SJSA1 (cell line): ENCODE data around the gene KIF6. TPM values are rescaled to one million over a fixed set of nuclear protein-coding genes. Genes with fewer than 3 reads are reported as not detected.

Experiments
- DNase-seq, 2 experiments: peaks; one replicate each; pipeline ENCODE4 v3.0.0-alpha.2; 2015 to 2020; ENCODE audit warnings: low spot score in 2 of 2, low read depth in 1 of 2
- H3K27ac ChIP-seq: fragments of 250-450 bp; sonication (Bioruptor Pico); 2 replicates; pipeline ENCODE4 v1.5.1; 2020; ENCODE audit warnings: mild to moderate bottlenecking, moderate library complexity
- H3K27me3 ChIP-seq: fragments of 250-450 bp; sonication (Bioruptor Pico); replicated peaks from 2 replicates; pipeline ENCODE4 v1.5.1; 2020; ENCODE audit warnings: mild to moderate bottlenecking, moderate library complexity
- H3K36me3 ChIP-seq: fragments of 250-450 bp; sonication (Bioruptor Pico); 2 replicates; pipeline ENCODE4 v1.5.1; 2020; ENCODE audit warnings: mild to moderate bottlenecking
- H3K4me1 ChIP-seq: fragments of 250-450 bp; sonication (Bioruptor Pico); replicated peaks from 2 replicates; pipeline ENCODE4 v1.6.1; 2021; ENCODE audit warnings: mild to moderate bottlenecking
- H3K4me3 ChIP-seq: fragments of 250-450 bp; sonication (Bioruptor Pico); 2 replicates; pipeline ENCODE4 v1.5.1; 2020; ENCODE audit warnings: mild to moderate bottlenecking
- H3K9me3 ChIP-seq: fragments of 250-450 bp; sonication (Bioruptor Pico); replicated peaks from 2 replicates; pipeline ENCODE4 v1.5.1; 2020; ENCODE audit warnings: mild to moderate bottlenecking
- total RNA-seq: library from RNA; depleted of rRNA; stranded (reverse); fragments of >200 nt; shearing (Covaris generic); gene quantifications from 2 replicates; pipeline ENCODE4 v1.2.3, GENCODE V29; 2014

The KIF6 gene
- total RNA-seq, 1 experiment from 2014 or later: not detected

- Histone ChIP-seq H3K4me3 (no peak overlapping the region), H3K4me1 (no peaks in the 10 kb centered on the region), H3K36me3 (no peaks in the 10 kb centered on the region), H3K27ac (no peak overlapping the region), H3K27me3 (no peaks in the 10 kb centered on the region), H3K9me3 (no peaks in the 10 kb centered on the region)
- DNase-seq: no peak
These were observed 325.2 kb downstream of the KIF6 start for GRCh38 chr6:39400026-39400425.

- no peak overlapping the region for H3K27ac ChIP-seq
- H3K4me3 ChIP-seq: no peak overlapping the region
- H3K9me3 ChIP-seq: no peaks in the 10 kb centered on the region
- no peaks in the 10 kb centered on the region for H3K27me3 ChIP-seq
- DNase-seq: no peak
- no peaks in the 10 kb centered on the region for H3K4me1 ChIP-seq
- no peaks in the 10 kb centered on the region for H3K36me3 ChIP-seq
These were observed 328.4 kb downstream of the KIF6 start for GRCh38 chr6:39396854-39397253.

GRCh38 chr6:39393075-39393474, 332.1 kb downstream of the KIF6 start:
- no peaks in the 10 kb centered on the region for H3K9me3 ChIP-seq

GRCh38 chr6:39391182-39391581, 334.0 kb downstream of the KIF6 start:
- Histone ChIP-seq H3K27ac (no peak overlapping the region), H3K4me3 (no peak overlapping the region), H3K27me3 (no peaks in the 10 kb centered on the region), H3K4me1 (no peaks in the 10 kb centered on the region), H3K9me3 (no peaks in the 10 kb centered on the region), H3K36me3 (no peaks in the 10 kb centered on the region)
- no peak for DNase-seq

More at GRCh38 chr6:39393075-39393474, 332.1 kb downstream of the KIF6 start:
- DNase-seq: no peak
- H3K27ac ChIP-seq: no peak overlapping the region
- no peak overlapping the region for H3K4me3 ChIP-seq
- no peaks in the 10 kb centered on the region for H3K36me3 ChIP-seq
- no peaks in the 10 kb centered on the region for H3K4me1 ChIP-seq
- H3K27me3 ChIP-seq: no peaks in the 10 kb centered on the region

GRCh38 chr6:39389484-39389767, 335.8 kb downstream of the KIF6 start:
- no peak overlapping the region for H3K27ac ChIP-seq
- DNase-seq: no peak
- no peaks in the 10 kb centered on the region for H3K4me1 ChIP-seq

GRCh38 chr6:39388606-39389483, 336.4 kb downstream of the KIF6 start:
- Histone ChIP-seq H3K36me3 (no peaks in the 10 kb centered on the region), H3K9me3 (no peaks in the 10 kb centered on the region), H3K4me3 (no peak overlapping the region), H3K27ac (no peak overlapping the region), H3K4me1 (no peaks in the 10 kb centered on the region), H3K27me3 (no peaks in the 10 kb centered on the region; the same call in 1 of the 2 replicates)
- DNase-seq: no peak

More at GRCh38 chr6:39389484-39389767, 335.8 kb downstream of the KIF6 start:
- no peaks in the 10 kb centered on the region for H3K36me3 ChIP-seq
- no peaks in the 10 kb centered on the region for H3K9me3 ChIP-seq
- H3K27me3 ChIP-seq: no peaks in the 10 kb centered on the region
- no peak overlapping the region for H3K4me3 ChIP-seq

- H3K4me1 ChIP-seq: no peaks in the 10 kb centered on the region
- no peaks in the 10 kb centered on the region; the same call in 1 of the 2 replicates for H3K27me3 ChIP-seq
- no peak overlapping the region for H3K27ac ChIP-seq
- H3K4me3 ChIP-seq: no peak overlapping the region
- no peak for DNase-seq
- no peaks in the 10 kb centered on the region for H3K9me3 ChIP-seq
- no peaks in the 10 kb centered on the region for H3K36me3 ChIP-seq
These were observed 337.4 kb downstream of the KIF6 start for GRCh38 chr6:39387785-39388184.

GRCh38 chr6:39386487-39386886, 338.7 kb downstream of the KIF6 start:
- Histone ChIP-seq H3K27me3 (no peaks in the 10 kb centered on the region; the same call in 1 of the 2 replicates), H3K9me3 (no peaks in the 10 kb centered on the region), H3K27ac (no peak overlapping the region), H3K4me1 (no peaks in the 10 kb centered on the region), H3K36me3 (no peaks in the 10 kb centered on the region), H3K4me3 (no peak overlapping the region)
- DNase-seq: no peak

GRCh38 chr6:39381550-39382140, 343.6 kb downstream of the KIF6 start:
- no peaks in the 10 kb centered on the region for H3K9me3 ChIP-seq
- no peak for DNase-seq
- H3K36me3 ChIP-seq: no peaks in the 10 kb centered on the region
- H3K27ac ChIP-seq: no peak overlapping the region
- no peak overlapping the region for H3K4me3 ChIP-seq
- no peaks in the 10 kb centered on the region; the same call in 1 of the 2 replicates for H3K27me3 ChIP-seq
- H3K4me1 ChIP-seq: no peaks in the 10 kb centered on the region

GRCh38 chr6:39380837-39381549, 344.2 kb downstream of the KIF6 start:
- Histone ChIP-seq H3K9me3 (no peaks in the 10 kb centered on the region), H3K4me3 (no peak overlapping the region), H3K36me3 (no peaks in the 10 kb centered on the region), H3K4me1 (no peaks in the 10 kb centered on the region), H3K27ac (no peak overlapping the region), H3K27me3 (no peaks in the 10 kb centered on the region; the same call in 1 of the 2 replicates)
- DNase-seq: no peak

GRCh38 chr6:39378960-39379425, 346.2 kb downstream of the KIF6 start:
- no peaks in the 10 kb centered on the region for H3K9me3 ChIP-seq
- H3K4me1 ChIP-seq: no peaks in the 10 kb centered on the region
- H3K36me3 ChIP-seq: no peaks in the 10 kb centered on the region

GRCh38 chr6:39378175-39378959, 346.8 kb downstream of the KIF6 start:
- Histone ChIP-seq H3K36me3 (no peaks in the 10 kb centered on the region), H3K27me3 (no peaks in the 10 kb centered on the region), H3K4me3 (no peak overlapping the region), H3K9me3 (no peaks in the 10 kb centered on the region), H3K4me1 (no peaks in the 10 kb centered on the region), H3K27ac (no peak overlapping the region)
- no peak for DNase-seq

More at GRCh38 chr6:39378960-39379425, 346.2 kb downstream of the KIF6 start:
- no peaks in the 10 kb centered on the region; the same call in 1 of the 2 replicates for H3K27me3 ChIP-seq
- H3K4me3 ChIP-seq: no peak overlapping the region
- no peak for DNase-seq
- no peak overlapping the region for H3K27ac ChIP-seq

- no peaks in the 10 kb centered on the region for H3K9me3 ChIP-seq
- H3K4me1 ChIP-seq: no peaks in the 10 kb centered on the region
- no peaks in the 10 kb centered on the region for H3K27me3 ChIP-seq
- peak; percentile 42 to 61 for DNase-seq
- no peaks in the 10 kb centered on the region for H3K36me3 ChIP-seq
- no peak overlapping the region for H3K27ac ChIP-seq
- no peak overlapping the region for H3K4me3 ChIP-seq
These were observed 347.7 kb downstream of the KIF6 start for GRCh38 chr6:39377539-39377950.
